GM18520 (cell line): Measurements from ENCODE around the gene TBC1D3I.
A peak's percentile ranks its signal among the peaks of the same experiment; 100 is the strongest.
"Not testable (repeated sequence)": the region's sequence is repeated elsewhere in the genome, so short reads cannot be mapped to it uniquely, and the experiment has no call there.

Source experiments
- ATAC-seq: cut with Tn5 transposase; IDR thresholded peaks from one replicate; pipeline ENCODE4 v1.9.1; 2021; ENCODE audit not compliant: unreplicated experiment

The TBC1D3I gene

GRCh38 chr17:36264470-36264869, at the start of gene TBC1D3I:
TSS of gene TBC1D3I (minus strand) at chr17:36264570. CDS start at chr17:36262985, 1,585 bp downstream.
- ATAC-seq = not testable (repeated sequence)

- ATAC-seq = not testable (repeated sequence)
These were observed 30.8 kb upstream of the TBC1D3I start for GRCh38 chr17:36295161-36295560.

GRCh38 chr17:36289965-36290612, 25.7 kb upstream of the TBC1D3I start:
- ATAC-seq = not testable (repeated sequence)

- ATAC-seq = not testable (repeated sequence)
These were observed 19.8 kb upstream of the TBC1D3I start for GRCh38 chr17:36284219-36284618.

GRCh38 chr17:36283256-36283655, 18.9 kb upstream of the TBC1D3I start:
- ATAC-seq = not testable (repeated sequence)

GRCh38 chr17:36242046-36242445, 22.3 kb downstream of the TBC1D3I start:
- ATAC-seq = not testable (repeated sequence)

GRCh38 chr17:36229644-36230043, 34.7 kb downstream of the TBC1D3I start:
- ATAC-seq = not testable (repeated sequence)

- ATAC-seq = not testable (repeated sequence)
These were observed 41.4 kb downstream of the TBC1D3I start for GRCh38 chr17:36222967-36223366.

GRCh38 chr17:36221581-36222100, 42.7 kb downstream of the TBC1D3I start:
- ATAC-seq = not testable (repeated sequence)

GRCh38 chr17:36220737-36221580, 43.4 kb downstream of the TBC1D3I start:
- ATAC-seq = not testable (repeated sequence)

- ATAC-seq = not testable (repeated sequence)
These were observed 44.8 kb downstream of the TBC1D3I start for GRCh38 chr17:36219556-36219955.

GRCh38 chr17:36215406-36216308, 48.7 kb downstream of the TBC1D3I start:
- ATAC-seq = not testable (repeated sequence)

- no peak for ATAC-seq
These were observed 49.5 kb downstream of the TBC1D3I start for GRCh38 chr17:36214918-36215317.

GRCh38 chr17:36213695-36214094, 50.7 kb downstream of the TBC1D3I start:
- no peak for ATAC-seq

GRCh38 chr17:36212966-36213365, 51.4 kb downstream of the TBC1D3I start:
- ATAC-seq = no peak

GRCh38 chr17:36212272-36212605, 52.1 kb downstream of the TBC1D3I start:
- no peak for ATAC-seq

GRCh38 chr17:36211484-36212271, 52.7 kb downstream of the TBC1D3I start:
- ATAC-seq = not testable (repeated sequence)

GRCh38 chr17:36210439-36211211, 53.7 kb downstream of the TBC1D3I start, which contains the start of gene CCL4L2:
TSS of gene CCL4L2 (plus strand) at chr17:36211063.
- peak; percentile 51 for ATAC-seq

GRCh38 chr17:36209575-36209974, 54.8 kb downstream of the TBC1D3I start:
- ATAC-seq = no peak
